ENCODE measurements around the gene TRIP6.
A peak's percentile ranks its signal among the peaks of the same experiment; 100 is the strongest.

TRIP6 gene, protein sequence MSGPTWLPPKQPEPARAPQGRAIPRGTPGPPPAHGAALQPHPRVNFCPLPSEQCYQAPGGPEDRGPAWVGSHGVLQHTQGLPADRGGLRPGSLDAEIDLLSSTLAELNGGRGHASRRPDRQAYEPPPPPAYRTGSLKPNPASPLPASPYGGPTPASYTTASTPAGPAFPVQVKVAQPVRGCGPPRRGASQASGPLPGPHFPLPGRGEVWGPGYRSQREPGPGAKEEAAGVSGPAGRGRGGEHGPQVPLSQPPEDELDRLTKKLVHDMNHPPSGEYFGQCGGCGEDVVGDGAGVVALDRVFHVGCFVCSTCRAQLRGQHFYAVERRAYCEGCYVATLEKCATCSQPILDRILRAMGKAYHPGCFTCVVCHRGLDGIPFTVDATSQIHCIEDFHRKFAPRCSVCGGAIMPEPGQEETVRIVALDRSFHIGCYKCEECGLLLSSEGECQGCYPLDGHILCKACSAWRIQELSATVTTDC

DNA sequence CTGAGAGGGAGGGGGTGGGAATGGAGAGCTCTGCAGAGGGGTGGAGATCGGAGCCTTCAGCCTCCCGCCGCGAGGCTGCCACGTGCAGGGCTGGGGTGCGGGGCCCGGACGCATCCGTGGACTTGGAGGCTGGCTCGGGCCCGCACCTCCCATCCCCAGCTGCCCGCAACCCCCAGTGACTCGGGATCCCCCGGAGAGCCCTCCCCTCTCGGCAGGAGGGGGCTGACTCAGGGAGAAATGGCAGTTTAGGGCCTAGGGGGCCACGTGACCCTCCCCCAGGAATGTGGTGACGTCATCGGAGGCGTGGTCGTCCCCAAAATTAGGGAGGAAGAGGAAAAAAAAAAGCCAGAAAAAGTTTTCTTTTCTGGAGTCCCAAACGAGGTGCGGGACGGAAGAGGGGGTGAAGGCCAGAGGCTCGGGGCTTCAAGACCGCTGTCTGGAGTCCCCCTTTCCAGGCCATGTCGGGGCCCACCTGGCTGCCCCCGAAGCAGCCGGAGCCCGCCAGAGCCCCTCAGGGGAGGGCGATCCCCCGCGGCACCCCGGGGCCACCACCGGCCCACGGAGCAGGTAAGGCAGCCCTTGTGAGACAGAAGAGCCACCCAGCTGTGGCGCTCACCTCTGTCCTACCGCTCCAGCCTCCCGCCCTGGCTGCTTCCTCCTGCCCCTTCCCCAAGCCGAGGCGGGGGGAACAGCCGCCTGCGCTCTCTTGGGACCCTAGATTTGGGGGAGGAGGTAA lies at the start of gene TRIP6:
Gene TRIP6 (plus strand): TSS at position 348 of the 736 bp plus-strand sequence. CDS start 111 bp downstream, at position 459.
- H3K4me3 ChIP-seq, result peak within 1 kb of the TSS; percentile 85
- H3K27ac ChIP-seq, result peak within 1 kb of the TSS; percentile 95 to 98
- no peak for TF ChIP-seq CTCF (IDR thresholded peaks at IDR 0.05)
- DNase-seq (ENCODE audit: low spot score), result peak; percentile 95

DNA sequence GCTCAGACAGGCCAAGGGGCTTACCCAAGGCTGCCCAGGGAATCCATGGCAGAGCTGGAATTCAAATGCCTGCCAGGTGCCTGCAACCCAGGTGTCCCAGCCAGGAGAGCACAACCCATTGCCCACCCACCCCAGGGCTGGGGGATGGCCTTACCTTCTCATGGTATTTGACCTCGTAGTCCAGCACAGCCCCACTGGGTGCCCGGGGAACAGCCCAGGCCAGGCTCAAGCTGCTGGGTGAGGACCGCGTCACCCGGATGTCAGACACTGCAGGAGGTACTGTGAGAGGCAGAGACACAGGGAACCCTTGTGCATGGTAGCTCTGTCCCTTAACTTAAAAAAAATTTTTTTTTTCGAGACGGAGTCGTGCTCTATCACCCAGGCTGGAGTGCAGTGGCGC lies 48.8 kb upstream of the TRIP6 start:
- Histone ChIP-seq H3K4me3 (no peak overlapping the region), H3K27ac (no peak overlapping the region)
- no peak for TF ChIP-seq CTCF (IDR thresholded peaks at IDR 0.05)
- DNase-seq (ENCODE audit: low spot score), result no peak

GRCh38 chr7:100818825-100819224 lies 48.4 kb upstream of the TRIP6 start:
- TF ChIP-seq CTCF (IDR thresholded peaks at IDR 0.05), result no peak
- no peak overlapping the region for H3K27ac ChIP-seq
- no peak for DNase-seq (ENCODE audit: low spot score)
- H3K4me3 ChIP-seq, result no peak overlapping the region

DNA sequence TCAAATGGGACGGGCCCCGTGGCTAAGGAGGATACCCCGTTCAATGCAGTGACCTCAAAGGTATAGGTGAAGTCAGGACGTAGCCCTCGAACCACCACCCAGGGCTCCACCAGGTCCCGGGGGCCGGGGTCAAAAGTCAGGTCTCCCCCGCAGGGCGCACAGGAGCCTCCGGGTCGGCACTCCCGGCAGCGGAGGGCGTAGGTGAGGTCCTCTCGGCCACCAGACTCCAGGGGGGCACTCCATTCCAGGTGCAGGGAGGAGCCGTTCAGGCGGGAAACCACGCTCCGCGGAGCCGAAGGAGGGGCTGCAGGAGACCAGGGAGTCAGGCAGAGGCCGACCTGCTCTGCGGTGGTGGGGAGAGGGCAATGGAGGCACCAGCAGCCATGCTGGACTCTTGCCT lies 47.6 kb upstream of the TRIP6 start:
- DNase-seq (ENCODE audit: low spot score), result no peak
- no peak overlapping the region for H3K4me3 ChIP-seq
- TF ChIP-seq CTCF (IDR thresholded peaks at IDR 0.05), result no peak
- no peak overlapping the region for H3K27ac ChIP-seq

GRCh38 chr7:100822236-100823139 lies 44.7 kb upstream of the TRIP6 start:
- Histone ChIP-seq H3K27ac (no peak overlapping the region), H3K4me3 (no peak overlapping the region)
- TF ChIP-seq CTCF (IDR thresholded peaks at IDR 0.05), result no peak
- DNase-seq (ENCODE audit: low spot score), result no peak

GRCh38 chr7:100823140-100823525 lies 44.1 kb upstream of the TRIP6 start:
- no peak for TF ChIP-seq CTCF (IDR thresholded peaks at IDR 0.05)
- H3K27ac ChIP-seq, result no peak overlapping the region
- DNase-seq (ENCODE audit: low spot score), result no peak

More at GRCh38 chr7:100823140-100823525, 44.1 kb upstream of the TRIP6 start:
- H3K4me3 ChIP-seq, result no peak overlapping the region

All from coronary artery (tissue), 2 donors.